Activated gamma-delta T cell (primary cell): ENCODE results near the gene TMEM190.
A peak's percentile ranks its signal among the peaks of the same experiment; 100 is the strongest.

Source experiments
- DNase-seq: peaks from one replicate; lab custom pipeline; 2025; lab: John Stamatoyannopoulos, UW

TMEM190 gene

DNA sequence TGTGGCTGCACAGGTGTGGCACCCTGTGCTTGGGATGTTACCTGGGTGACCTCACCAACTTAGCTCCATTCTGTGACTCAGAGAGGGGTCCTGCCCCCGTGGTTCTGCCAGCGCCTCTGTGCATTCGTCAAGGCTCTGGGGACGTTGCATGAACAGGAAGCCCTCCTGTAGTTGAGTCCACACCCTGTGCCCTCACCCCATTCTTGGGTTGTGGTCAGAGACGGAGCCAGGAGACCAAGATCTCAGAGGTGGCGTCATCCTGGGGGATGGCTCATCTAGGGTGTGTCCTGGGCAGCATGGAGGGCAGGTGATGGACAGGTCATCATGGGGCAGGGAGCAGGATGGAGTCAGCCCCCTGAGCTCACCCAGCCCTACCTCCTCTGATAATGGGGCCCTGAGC is 24.6 kb upstream of the TMEM190 start:
- no peak for DNase-seq

- no peak for DNase-seq
These were observed 24.0 kb upstream of the TMEM190 start for GRCh38 chr19:55352549-55353145.

GRCh38 chr19:55353356-55353802 is 23.2 kb upstream of the TMEM190 start:
- DNase-seq: no peak

- peak; percentile 48 for DNase-seq
These were observed 22.6 kb upstream of the TMEM190 start for GRCh38 chr19:55353803-55354697.

GRCh38 chr19:55354698-55355212 is 21.9 kb upstream of the TMEM190 start, which contains the start of gene COX6B2:
TSS of gene COX6B2 (minus strand) at chr19:55354719. CDS start at chr19:55354521, 198 bp downstream.
- no peak for DNase-seq

DNA sequence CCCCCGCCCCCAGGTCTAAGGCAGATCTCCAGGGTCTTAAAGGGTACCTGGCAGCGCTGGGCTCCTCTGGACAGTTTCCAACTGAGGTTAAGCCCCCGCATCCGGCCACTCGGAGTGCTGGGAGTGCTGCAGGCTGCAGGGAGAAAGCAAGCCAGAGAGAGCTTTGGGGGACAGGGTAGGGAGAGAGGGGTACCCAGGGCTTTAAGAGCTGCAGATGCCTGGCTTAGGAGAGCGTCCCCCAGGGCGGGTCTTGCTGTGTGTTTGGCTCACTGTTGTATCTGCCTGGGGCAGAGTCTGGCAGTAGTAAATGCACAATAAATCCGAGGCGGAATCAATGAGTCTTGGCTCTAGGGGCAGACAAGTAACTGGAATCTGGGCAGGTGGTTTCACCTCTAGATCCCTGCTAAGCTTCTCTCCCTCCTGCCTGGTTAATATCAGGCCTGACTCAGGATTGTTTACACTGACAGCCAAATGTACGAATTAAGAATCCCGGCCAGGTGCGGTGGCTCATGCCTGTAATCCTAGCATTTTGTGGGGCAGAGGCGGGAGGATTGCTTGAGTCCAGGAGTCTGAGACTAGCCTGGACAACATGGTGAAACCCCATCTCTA is 21.3 kb upstream of the TMEM190 start:
- DNase-seq: no peak

- DNase-seq: no peak
These were observed 18.1 kb upstream of the TMEM190 start for GRCh38 chr19:55358493-55358892.

DNA sequence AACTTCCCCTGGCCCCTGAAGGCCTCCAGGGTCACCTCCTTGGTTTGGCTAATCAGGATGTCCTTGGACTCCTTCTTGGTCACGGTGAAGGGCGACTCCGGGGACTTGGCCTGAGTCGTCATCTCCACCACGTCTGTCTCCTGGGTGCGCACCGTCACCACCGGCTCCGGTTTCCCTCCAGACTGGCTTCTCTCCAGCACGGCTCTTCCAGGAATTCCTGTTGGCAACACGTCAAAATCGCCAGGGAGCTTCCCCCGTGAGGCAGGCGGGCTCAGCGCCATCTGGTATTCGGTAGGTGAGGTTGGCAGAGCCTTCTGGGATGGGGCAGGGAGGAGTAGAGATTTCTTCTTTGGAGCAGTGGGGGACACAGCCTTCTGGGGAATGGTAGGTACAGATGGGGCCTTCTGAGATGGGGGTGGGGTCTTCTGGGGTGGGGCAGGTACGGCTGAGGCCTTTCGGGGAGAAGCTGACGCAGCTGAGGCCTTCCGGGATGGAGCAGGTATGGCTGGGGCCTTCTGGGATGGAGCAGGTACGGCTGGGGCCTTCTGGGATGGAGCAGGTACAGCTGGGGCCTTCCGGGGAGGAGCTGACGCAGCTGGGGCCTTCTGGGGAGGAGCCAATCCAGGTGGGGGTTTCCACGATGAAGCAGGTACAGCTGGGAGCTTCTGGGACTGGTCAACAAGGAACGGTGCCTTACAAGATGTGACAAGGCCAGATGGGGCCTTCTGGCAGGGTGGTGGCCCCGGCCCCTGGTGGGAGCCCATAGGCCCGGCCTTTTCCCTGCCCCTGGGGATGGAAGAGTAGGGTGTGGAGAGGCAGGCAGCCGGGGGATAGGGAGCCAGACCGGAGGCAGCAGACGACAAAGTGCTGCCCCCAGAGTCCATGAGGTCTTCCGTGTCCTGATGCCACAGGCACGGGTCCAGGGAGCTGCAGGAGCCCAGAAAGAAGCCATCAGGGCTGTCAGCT is 17.4 kb upstream of the TMEM190 start:
- DNase-seq: no peak

DNA sequence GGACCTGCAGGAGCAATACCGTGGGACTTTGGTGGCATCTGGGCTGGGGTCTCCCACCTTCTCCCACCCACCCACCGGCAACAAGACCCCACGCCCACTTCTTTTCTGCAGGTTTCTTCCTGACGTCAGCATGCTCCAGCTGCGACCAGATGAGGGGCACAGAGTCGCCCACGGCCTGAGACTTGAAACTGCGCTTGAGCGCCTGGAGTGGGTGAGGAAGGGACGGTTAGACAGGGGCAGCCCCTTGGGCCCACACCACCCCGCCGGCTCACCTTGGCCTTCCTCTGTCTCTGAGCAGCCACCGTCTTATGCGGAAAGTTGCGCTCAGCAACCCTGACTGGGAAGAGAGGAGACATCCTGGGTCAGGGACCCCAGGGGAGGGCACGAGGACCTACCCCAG is 15.7 kb upstream of the TMEM190 start:
- no peak for DNase-seq

DNA sequence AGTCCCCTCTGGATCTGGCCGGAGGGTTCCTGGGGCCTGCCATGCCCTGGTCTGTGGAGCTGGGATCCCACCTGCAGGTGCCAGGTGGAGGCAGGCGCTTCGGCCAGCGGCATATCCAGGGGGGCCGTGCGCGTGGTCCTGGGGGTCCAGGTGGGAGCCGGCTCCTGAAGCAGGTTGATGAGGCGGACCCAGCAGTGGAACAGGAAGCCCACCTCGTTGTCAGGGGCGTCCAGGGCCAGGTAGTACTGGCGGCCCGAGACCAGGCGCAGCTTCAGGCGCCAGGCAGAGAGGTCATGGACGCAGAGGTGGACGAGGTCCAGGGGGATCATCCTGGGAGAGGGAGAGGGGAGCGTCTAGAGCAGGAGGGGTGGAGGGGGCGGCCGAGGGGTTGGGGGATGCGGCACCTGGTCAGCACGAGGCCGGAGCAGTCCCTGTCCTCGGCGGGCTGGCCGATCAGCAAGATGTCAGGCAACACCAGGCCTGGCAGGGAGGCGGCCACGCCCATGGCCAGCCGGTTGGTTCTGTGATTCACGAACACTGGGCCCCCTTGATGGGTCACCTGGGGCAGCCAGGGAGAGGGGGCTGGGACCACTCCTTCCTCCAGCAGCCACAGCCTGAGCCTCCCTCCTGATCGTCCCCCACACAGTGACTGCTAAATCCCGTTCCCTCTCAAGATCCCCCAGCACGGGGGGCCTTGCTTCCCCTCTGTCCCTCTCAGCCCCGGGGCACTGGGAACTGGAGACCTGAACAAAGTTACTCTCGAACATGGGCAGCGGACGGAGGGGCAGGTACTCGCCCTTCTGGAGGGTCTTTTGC is 14.2 kb upstream of the TMEM190 start:
- no peak for DNase-seq

DNA sequence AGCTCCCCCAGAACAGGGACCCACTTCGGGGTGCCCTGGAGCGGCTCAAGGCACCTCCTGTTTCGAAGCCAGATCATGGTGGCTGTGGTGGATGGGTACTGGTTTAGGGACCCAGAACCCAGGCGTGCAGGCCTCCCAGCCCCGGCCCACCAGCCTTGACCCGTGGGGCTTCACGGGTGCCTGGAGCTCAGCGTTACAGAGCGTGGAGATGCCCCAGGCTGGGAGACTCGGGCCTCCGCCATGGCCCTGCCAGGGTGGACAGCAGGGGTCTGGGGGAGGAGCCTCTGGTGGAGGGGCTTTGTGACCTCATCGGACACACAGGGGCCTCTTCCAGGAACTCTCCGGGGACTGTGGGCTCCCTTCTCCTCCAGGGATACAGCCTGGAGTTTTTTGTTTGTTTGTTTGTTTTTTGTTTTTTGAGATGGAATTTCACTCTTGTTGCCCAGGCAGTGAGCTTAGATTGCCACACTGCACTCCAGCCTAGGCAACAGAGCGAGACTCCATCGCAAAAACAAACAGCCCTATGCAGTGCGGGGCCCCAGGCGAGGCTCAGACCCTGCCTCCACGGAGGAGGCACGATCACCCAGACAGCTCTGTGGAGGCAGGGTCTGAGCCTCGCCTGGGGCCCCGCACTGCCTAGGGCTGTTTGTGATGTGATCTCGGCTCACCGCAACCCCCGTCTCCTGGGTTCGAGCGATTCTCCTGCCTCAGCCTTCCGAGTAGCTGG is 13.5 kb upstream of the TMEM190 start, which contains the start of gene GARIN5B:
Gene GARIN5B (minus strand): TSS at position 271 of the 727 bp plus-strand sequence. CDS start 194 bp downstream, at position 77.
- no peak for DNase-seq

GRCh38 chr19:55365245-55365644 is 11.4 kb upstream of the TMEM190 start:
- no peak for DNase-seq

GRCh38 chr19:55365964-55366363 is 10.7 kb upstream of the TMEM190 start:
- DNase-seq: no peak

- DNase-seq: no peak
These were observed 9.8 kb upstream of the TMEM190 start for GRCh38 chr19:55366790-55367189.

- DNase-seq: no peak
These were observed 8.5 kb upstream of the TMEM190 start for GRCh38 chr19:55368106-55368505.

DNA sequence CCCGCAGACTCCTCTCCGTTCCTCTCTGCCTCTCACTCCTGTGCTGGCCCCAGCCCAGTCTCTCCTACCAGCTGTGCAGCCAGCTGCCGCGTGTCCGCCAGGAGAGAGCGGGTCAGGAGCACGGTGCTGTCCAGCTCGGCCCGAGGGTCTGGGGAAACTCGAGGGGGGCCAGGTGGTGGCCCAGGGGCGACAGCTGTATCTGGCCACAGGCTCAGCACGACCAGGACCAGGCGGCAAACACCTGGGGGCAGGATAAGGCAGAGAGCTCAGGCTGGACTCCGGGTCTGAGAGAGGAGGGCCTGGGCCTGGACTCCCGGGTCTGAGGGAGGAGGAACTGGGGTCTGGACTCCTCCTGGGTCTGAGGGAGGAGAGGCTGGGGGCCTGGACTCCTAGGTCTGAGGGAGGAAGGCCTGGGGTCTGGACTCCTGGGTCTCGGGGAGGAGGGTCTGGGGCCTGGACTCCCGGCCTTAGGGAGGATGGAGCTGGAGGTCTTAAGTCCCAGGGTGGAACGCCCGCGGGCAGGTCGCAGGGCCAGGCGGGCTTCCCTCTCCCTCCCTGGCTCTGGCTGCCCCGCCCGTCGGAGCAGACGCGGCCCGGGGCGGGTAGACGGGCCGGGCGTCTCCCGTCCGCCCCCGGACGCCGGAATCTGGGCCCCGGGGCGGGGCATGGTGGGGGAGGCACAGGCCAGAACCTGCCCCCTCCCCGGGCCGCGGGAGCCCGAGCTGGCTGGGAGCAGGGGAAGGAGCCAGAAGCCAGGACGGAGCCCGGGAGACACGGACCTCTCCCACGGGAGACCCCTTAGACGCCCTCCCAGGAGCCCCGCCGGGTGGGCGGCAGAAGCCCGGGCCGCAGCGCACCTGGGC is 7.7 kb upstream of the TMEM190 start:
- DNase-seq: no peak

GRCh38 chr19:55369653-55370304 is 6.8 kb upstream of the TMEM190 start:
- no peak for DNase-seq

GRCh38 chr19:55370305-55370988 is 6.2 kb upstream of the TMEM190 start, which contains the start of gene IL11:
TSS of gene IL11 (minus strand) at chr19:55370463. CDS start at chr19:55370310, 153 bp downstream.
- no peak for DNase-seq
